Adrenal gland (tissue), 12 donors: Measurements from ENCODE around the gene S100A8. TPM values are rescaled to one million over a fixed set of nuclear protein-coding genes. Genes with fewer than 3 reads are reported as not detected.

Experiments
- DNase-seq, 7 donors: peaks; one replicate each; pipeline ENCODE4 v3.0.0-alpha.2; 2019 to 2020
- H3K27ac ChIP-seq, 5 donors: fragments of 200-600 bp; sonication (generic) in 4 of 5; 1 replicate in 3 of 5; 2 replicates in 2 of 5; pipeline versions ENCODE4 v1.5.1 to v1.8.0; 2016 to 2020; ENCODE audit warnings: mild to moderate bottlenecking in 1 of 5
- H3K27me3 ChIP-seq: fragments of 200-600 bp; 2 replicates; pipeline ENCODE4 v1.8.0; 2021
- H3K36me3 ChIP-seq, 2 donors: fragments of 200-600 bp; replicated peaks in 1 of 2; 1 replicate in 1 of 2; 2 replicates in 1 of 2; pipeline versions ENCODE4 v1.5.1 to v1.8.0; 2018 to 2022
- H3K4me1 ChIP-seq, 2 donors: fragments of 200-600 bp; replicated peaks in 1 of 2; 1 replicate in 1 of 2; 2 replicates in 1 of 2; pipeline versions ENCODE4 v1.5.1 to v1.8.0; 2018 to 2021
- H3K4me3 ChIP-seq, 4 donors: fragments of 200-600 bp; sonication (generic) in 3 of 4; one replicate each; pipeline ENCODE4 v1.5.1; 2016 to 2018
- H3K9me3 ChIP-seq, 3 donors: fragments of 200-600 bp; sonication (generic) in 1 of 3; replicated peaks in 1 of 3; 1 replicate in 2 of 3; 2 replicates in 1 of 3; pipeline versions ENCODE4 v1.5.1 to v1.8.0; 2016 to 2021
- CTCF ChIP-seq, 6 experiments: fragments of 450-650 bp in 4 of 6; fragments of 200-600 bp in 2 of 6; sonication (generic) in 1 of 6; IDR thresholded peaks; 1 replicate in 5 of 6; 2 replicates in 1 of 6; pipeline versions ENCODE4 v1.5.1 to v1.8.0; 2016 to 2021; ENCODE audit warnings: antibody characterized with exemption in 6 of 6, mild to moderate bottlenecking in 2 of 6, moderate library complexity in 1 of 6
- POLR2A ChIP-seq, 2 donors: fragments of 450-650 bp; IDR thresholded peaks; one replicate each; pipeline ENCODE4 v1.6.1; 2017; ENCODE audit warnings: antibody characterized with exemption in 2 of 2, mild to moderate bottlenecking in 2 of 2, moderate library complexity in 1 of 2
- WGBS, 4 donors: extraction: QIAGEN DNeasy Blood & Tissue Kit in 2 of 4; methylation state at CpG; one replicate each; pipeline versions ENCODE4 v1.1.5 to v1.1.7; 2013 to 2017; 5-methylcytosine and 5-hydroxymethylcytosine counted together
- intact Hi-C, 2 donors: fragments of 100-400 bp; cut with DNase I; formaldehyde crosslinking; loops; one replicate each; pipeline versions ENCODE4 v1.14.1 to v1.15.0; 2022 to 2023
- polyA plus RNA-seq, 3 donors: library from polyadenylated mRNA; stranded (reverse); fragments of 200-250 nt in 2 of 3; fragments of 350-450 nt in 1 of 3; fragmentation: Illumina TruSeq in 1 of 3; extraction: RNeasy Lipid Tissue Mini Kit (QIAGEN cat#74804) in 1 of 3; gene quantifications; one replicate each; pipeline ENCODE4 v1.2.3, GENCODE V29; 2013 to 2014
- total RNA-seq, 9 donors: library from RNA; depleted of rRNA in 4 of 9; stranded (reverse); fragments of >200 nt in 4 of 9; fragments of 120-200 nt in 1 of 9; fragmentation: NEBNext Ultra II Directional in 1 of 9; extraction: Animal tissue kit (Norgen Biotek cat#: 25700) in 1 of 9; gene quantifications; one replicate each; pipeline versions ENCODE4 v1.1.0 to v1.2.4, GENCODE V29; 2013 to 2023
- donor health status: healthy with polysubstance abuse.
- donor health status: Bipolar disorder and iron deficiency.
- donor health status: DM: yes; HTN: yes; CAD: no.
- donor health status: DM: no; HTN: no; CAD: no.
- donor health status: DM: no; HTN: no; CAD: no.
- donor health status: DM: yes; HTN: yes; CAD: no.

The S100A8 gene
- total and polyA plus RNA-seq, 12 donors, result 3.4 to 257 (median 58.0) TPM

DNA sequence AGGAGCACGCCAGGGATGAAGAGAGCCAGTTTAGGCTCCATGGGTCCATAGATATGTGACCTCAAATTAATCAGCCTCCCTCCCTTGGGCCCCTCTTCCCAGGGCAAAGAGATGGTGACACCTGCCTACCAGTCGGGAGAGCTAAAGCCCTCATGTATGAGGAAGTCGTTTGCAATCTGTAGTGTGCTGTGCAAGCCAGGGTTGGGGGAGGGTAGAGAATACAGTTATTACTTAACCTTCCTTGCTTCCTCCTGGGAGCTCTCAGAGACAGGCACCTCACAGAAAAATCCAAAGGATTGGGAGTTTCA, 46.2 kb downstream of the S100A8 start:
- Histone ChIP-seq H3K36me3 (no peaks in the 10 kb centered on the region), H3K4me3 (no peak overlapping the region), H3K9me3 (no peaks in the 10 kb centered on the region), H3K27ac (no peak overlapping the region), H3K4me1 (no peaks in the 10 kb centered on the region), H3K27me3 (peaks cover 18% of the 10 kb centered on the region)
- no peak for TF ChIP-seq CTCF (IDR thresholded peaks at IDR 0.05)
- TF ChIP-seq POLR2A (IDR thresholded peaks at IDR 0.05), result no peak
- peak in 1 of 7 donors; percentile 40 for DNase-seq
- intact Hi-C loops, result no loop called here
- WGBS, 4 donors, result 47 to 54% (median 49%) methylated on average over 3 of the region's 3 CpGs

GRCh38 chr1:153343811-153344717, 46.8 kb downstream of the S100A8 start:
- Histone ChIP-seq H3K36me3 (no peaks in the 10 kb centered on the region), H3K4me1 (no peaks in the 10 kb centered on the region), H3K9me3 (no peaks in the 10 kb centered on the region), H3K27me3 (peaks cover 12% of the 10 kb centered on the region), H3K4me3 (no peak overlapping the region), H3K27ac (no peak overlapping the region)
- TF ChIP-seq POLR2A (IDR thresholded peaks at IDR 0.05) (no peak), CTCF (IDR thresholded peaks at IDR 0.05) (no peak)
- intact Hi-C loops, result no loop called here
- DNase-seq, result peak in 1 of 7 donors; percentile 30
- 43 to 52% (median 49%) methylated on average over 9 of the region's 9 CpGs for WGBS, 4 donors

DNA sequence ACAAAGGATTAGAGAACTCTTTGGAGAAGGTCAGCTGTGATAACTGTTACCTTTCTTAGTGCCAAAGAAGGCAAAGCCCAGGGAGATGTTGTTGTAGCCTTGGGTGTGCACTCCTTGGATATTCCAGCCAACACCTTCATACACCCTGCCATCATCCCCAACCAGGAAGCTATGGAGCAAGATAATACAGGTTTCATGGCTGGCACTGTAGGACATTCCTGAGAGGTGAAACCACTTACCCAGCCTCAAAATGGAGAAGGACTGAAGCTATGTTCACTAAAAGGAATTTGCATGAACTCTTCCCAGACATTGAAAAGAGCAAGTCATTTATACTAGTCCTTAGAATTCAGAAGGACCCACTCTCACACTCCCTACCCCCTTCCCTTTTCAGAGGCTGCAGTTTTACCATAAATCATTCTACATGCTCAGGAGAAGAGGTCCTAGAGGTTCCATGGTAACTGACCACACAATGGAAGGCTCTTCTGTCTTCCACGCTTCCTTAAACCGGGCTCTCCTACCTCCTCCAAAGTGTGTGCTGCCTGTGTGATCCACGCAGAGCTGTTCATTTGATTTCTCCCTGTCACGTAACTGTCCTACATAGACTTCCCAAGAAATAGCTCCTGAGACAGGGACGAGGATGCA, 47.7 kb downstream of the S100A8 start:
- Histone ChIP-seq H3K27ac (no peak overlapping the region), H3K4me1 (no peaks in the 10 kb centered on the region), H3K9me3 (no peaks in the 10 kb centered on the region), H3K27me3 (peaks cover 9% of the 10 kb centered on the region), H3K36me3 (no peaks in the 10 kb centered on the region), H3K4me3 (no peak overlapping the region)
- intact Hi-C loops, result no loop called here
- no peak for DNase-seq
- TF ChIP-seq POLR2A (IDR thresholded peaks at IDR 0.05), result no peak
- no peak for TF ChIP-seq CTCF (IDR thresholded peaks at IDR 0.05)
- 35 to 43% (median 37%) methylated on average over 5 of the region's 5 CpGs for WGBS, 4 donors

GRCh38 chr1:153342178-153342577, 48.7 kb downstream of the S100A8 start:
- Histone ChIP-seq H3K36me3 (no peaks in the 10 kb centered on the region), H3K9me3 (no peaks in the 10 kb centered on the region), H3K4me1 (no peaks in the 10 kb centered on the region), H3K4me3 (no peak overlapping the region), H3K27ac (no peak overlapping the region), H3K27me3 (peaks cover 9% of the 10 kb centered on the region)
- TF ChIP-seq CTCF (IDR thresholded peaks at IDR 0.05), result no peak
- no peak for TF ChIP-seq POLR2A (IDR thresholded peaks at IDR 0.05)
- intact Hi-C loops, result no loop called here
- WGBS, 4 donors, result 70 to 80% (median 72%) methylated on average over 3 of the region's 3 CpGs
- DNase-seq, result no peak
